Ureter (tissue), 1 donor: ENCODE measurements around the gene ADPRHL1. TPM values are rescaled to one million over a fixed set of nuclear protein-coding genes. Genes with fewer than 3 reads are reported as not detected.
A peak's percentile ranks its signal among the peaks of the same experiment; 100 is the strongest.

Experiments used
- DNase-seq: peaks from one replicate; pipeline ENCODE4 v3.0.0-alpha.2; 2020; ENCODE audit warnings: low spot score
- total RNA-seq: library from RNA; stranded (reverse); gene quantifications from one replicate; pipeline ENCODE4 v1.2.4, GENCODE V29; 2023
- donor health status: DM: yes; HTN: yes; CAD: no.

Gene ADPRHL1
- total RNA-seq = 4.2 TPM

GRCh38 chr13:113452942-113453901 lies at the start of gene ADPRHL1:
Gene ADPRHL1, minus strand, starts transcription at chr13:113453488. Its CDS starts 51 bp downstream, at chr13:113453437.
- DNase-seq = no peak

DNA sequence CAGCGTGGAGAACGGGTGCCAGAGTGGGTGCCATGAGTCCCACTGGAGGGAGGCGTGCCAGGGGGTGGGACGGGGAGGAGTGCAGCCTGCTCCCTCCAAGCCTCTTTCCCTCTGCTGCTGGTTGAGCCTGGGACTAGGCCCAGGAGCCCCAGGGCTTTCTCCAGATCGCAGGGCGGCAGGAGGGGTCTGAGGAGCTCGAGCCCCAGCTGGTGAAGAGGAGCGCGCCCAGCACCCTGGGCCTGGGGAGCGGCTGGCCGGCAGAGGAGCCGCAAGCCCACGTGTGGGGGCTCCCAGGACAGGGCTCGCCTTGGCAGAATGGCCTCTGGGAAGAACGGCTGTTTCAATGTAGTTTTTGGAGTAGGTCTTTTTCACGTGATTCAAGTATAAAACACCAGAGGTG lies 49.4 kb upstream of the ADPRHL1 start:
- no peak for DNase-seq

GRCh38 chr13:113500530-113501265 lies 47.4 kb upstream of the ADPRHL1 start:
- DNase-seq = no peak

DNA sequence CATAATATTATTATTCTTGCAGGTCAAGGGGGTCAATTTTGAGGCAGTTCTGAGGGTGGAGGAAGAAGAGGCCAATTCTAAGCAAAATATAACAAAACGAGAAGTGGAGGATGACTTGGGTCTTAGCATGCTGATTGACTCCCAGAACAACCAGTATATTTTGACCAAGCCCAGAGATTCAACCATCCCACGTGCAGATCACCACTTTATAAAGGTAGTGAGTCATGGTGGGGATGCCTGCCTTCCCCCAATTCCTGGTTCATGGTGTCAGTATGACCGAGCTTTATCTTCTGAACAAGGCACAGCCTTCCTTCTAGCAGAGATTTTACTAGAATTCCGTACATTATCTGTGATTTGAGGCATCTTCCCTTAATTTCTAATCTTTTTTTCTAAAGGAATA lies 46.6 kb upstream of the ADPRHL1 start:
- DNase-seq = no peak

GRCh38 chr13:113498905-113499304 lies 45.6 kb upstream of the ADPRHL1 start:
- DNase-seq = no peak

DNA sequence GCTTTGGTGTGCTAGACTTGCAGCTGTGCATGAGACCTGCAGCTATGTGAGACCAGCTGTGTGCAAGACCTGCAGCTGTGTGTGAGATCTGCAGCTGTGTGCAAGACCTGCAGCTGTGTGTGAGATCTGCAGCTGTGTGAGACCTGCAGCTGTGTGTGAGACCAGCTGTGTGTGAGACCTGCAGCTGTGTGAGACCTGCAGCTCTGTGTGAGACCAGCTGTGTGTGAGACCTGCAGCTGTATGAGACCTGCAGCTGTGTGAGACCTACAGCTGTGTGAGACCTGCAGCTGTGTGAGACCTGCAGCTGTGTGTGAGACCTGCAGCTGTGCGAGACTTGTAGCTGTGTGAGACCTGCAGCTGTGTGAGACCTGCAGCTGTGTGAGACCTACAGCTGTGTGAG lies 43.9 kb upstream of the ADPRHL1 start:
- DNase-seq = no peak

DNA sequence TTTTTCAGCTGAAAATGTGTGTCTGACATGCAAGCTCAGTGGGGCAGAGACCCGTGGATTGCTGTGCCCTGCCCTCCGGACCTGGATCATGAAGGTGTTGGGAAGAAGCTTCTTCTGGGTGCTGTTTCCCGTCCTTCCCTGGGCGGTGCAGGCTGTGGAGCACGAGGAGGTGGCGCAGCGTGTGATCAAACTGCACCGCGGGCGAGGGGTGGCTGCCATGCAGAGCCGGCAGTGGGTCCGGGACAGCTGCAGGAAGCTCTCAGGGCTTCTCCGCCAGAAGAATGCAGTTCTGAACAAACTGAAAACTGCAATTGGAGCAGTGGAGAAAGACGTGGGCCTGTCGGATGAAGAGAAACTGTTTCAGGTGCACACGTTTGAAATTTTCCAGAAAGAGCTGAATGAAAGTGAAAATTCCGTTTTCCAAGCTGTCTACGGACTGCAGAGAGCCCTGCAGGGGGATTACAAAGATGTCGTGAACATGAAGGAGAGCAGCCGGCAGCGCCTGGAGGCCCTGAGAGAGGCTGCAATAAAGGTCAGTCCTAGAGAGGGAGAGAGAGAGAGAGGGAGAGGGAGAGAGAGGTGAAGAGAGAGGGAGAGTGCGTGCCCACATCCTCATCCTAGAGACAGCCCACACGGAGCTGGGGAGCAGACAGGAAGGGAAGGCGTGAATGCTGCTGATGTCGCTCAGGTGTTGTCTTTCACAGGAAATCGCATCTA lies 42.4 kb upstream of the ADPRHL1 start:
- no peak for DNase-seq

DNA sequence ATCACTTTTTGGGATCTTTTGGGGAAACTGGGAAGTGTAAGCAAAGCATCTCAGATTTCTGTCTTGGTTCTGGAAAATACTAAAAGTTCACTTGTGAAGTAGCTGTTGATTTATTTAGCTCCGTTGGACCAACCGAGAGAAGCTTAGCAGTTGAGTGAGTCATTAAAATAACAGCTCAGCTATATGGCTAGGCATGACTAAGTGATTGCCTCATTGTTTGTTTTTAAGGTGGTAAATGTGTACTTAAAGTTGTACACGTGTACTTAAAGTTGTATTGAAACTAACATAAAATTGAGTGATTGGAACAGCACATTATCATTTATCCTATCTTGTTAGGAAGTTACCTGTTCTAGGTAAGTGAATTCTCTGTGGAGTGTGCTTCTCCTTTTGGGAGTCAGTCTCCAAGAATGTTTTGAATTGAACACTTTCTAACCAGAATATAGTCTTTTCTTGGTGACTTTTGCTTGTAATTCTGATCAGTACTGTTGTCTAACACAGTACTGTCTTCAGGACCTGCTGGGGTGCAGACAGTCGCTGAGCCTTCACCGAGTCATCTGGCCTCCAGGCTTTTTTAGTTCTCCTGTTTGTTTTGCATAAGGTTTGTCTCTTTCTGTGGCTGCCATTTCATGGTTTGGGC lies 40.1 kb upstream of the ADPRHL1 start:
- DNase-seq = no peak

GRCh38 chr13:113491982-113492381 lies 38.7 kb upstream of the ADPRHL1 start:
- no peak for DNase-seq

DNA sequence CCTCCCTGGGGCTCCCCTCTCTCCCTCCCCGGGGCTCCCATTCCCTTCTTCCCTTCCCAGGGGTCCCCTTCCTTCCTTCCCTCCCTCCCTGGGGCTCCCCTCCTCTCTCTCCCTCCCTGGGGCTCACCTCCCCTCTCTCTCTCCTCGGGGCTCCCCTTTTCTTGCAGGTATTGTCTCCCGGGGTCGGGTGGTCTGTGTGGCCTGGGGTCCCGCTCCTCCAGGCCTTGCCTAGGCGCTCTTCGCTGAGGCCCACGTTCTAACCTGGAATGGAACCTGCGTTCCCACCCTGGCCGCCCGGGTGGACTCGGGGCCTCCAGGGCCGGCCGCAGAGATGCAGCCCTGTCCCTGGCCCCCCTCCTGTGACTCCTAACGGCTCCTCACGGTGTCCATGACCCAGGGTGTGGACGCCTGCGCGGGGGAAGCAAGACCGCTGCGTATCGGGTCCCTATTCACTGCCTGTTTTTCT lies 38.2 kb upstream of the ADPRHL1 start:
- DNase-seq = no peak

DNA sequence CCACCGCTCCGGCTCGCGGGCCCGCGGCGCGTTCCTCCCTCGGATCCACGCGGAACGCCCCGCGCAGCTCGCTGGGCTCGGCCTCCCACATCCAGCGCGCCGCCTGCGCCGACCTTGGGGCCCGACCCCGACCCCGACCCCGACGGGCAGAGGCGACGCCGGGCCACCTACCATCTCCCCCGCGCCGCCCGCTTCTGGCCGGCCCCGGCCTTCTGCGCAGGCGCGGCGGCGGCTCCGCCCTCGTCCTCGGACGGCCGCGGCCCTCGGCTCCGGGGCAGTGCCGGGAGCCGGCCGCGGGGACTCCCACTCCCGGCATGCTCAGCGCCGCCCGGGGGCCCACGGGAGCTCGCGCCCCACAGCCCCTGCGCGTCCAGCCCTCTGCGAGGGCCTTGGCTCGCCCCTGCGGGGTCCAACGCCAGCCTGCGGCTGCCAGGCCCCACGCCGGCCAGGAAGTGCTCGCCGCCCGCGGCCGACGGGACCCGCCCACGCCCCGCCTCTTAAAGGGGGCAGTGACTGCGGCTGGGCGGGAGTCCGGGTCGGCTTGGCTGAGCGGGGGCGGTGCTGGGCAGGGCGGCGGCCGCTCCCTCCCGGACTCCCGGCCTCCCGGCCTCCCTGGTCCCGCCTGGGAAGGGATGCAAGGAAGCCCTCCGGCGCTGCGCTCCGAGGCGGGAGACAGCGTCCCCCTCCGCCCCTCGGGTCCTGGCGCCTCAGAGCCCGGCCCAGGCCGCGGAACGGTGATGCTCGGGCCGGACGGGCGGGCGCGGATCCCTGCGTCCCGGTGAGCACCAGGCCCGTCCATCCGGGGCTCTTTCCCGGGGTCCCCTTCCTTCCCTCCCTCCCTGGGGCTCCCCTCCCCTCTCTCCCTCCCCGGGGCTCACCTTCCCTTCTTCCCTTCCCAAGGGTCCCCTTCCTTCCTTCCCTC lies 37.5 kb upstream of the ADPRHL1 start, which contains the start of gene DCUN1D2:
Gene DCUN1D2, minus strand, starts transcription at position 216 of the 922 bp plus-strand sequence. Its CDS starts 42 bp downstream, at position 174.
- peak; percentile 92 for DNase-seq

DNA sequence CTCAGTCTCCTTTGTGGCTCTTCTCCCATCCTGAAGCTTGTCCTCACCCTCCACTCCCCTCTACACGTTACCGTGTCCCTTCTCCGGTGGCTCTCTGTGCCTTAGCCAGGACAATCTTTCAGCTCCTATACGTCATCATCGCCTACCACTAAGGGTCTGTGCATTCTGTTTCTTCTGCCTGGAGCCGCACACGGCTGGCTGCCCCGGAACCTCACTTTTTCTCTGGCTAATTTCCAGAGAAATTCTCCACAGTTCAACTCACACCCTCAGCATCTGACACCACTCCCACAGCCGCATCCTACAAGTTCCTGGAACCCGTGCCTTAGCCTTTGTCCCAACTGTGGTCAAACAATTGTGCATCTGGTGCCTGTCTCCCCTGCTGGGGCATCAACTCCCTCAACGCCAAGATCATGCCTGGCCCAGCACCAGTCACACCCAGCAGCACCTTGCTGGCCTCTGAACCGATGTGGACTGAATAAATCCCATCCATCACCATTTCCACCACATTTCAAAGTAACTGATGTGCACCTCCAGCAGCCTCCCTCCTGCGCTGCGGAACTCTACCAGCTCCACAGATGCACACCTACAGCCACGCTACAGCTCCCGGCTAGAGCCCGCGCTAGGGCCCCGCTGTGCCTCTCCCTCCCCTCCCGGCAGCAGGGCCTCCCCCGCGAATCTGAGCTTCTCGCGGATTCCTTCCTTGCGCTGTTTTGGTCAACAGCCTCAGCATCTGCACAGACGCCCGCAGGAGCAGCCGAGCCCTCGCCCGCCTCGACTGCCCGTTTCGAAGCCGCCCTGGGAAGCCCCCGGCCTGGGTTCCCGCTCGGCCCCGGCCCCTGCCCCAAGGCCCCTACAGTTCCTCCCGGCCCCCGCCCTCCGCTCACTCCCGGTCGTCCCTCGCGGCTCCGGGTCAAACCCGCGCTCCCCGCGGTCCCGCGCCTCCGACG lies 36.5 kb upstream of the ADPRHL1 start:
- no peak for DNase-seq

DNA sequence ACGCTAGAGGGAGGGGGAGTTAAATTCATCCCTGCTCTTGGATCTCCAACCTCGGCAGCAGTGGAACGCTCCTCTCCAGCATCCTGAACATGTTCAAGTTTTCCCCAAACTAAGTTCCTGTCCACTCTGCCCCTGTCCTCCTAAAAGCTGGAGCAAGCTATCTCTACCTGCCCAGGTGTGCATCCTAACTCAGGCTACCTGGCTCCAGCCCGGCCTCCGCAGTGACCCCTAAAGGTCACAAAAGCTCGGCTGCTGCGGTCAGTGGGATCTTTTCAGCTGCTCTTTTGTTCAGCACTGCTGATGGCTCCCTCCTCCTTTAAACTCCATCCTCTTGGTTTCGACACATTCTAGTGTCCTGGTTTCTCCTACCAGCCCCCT lies 35.9 kb upstream of the ADPRHL1 start:
- no peak for DNase-seq

DNA sequence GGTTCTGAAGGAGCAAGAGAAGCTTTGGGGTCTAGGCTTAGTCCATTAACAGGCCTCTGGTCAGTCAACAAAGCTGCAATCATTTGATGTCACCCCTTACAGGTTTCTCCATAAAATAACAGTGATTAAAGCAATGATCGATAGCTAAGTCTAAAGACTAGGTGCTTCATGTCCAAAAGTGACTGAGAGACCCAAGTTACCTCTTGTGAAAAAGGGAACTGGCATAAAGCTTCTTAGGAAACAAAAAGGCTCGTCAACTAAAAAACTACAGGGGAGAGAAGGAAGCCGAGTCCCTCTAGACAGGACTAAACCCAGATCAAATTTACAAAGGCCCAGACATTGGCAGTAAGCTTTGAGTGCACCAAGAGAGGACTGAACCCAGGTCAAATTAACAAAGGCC lies 35.0 kb upstream of the ADPRHL1 start:
- DNase-seq = no peak

GRCh38 chr13:113486698-113487097 lies 33.4 kb upstream of the ADPRHL1 start:
- DNase-seq = no peak

DNA sequence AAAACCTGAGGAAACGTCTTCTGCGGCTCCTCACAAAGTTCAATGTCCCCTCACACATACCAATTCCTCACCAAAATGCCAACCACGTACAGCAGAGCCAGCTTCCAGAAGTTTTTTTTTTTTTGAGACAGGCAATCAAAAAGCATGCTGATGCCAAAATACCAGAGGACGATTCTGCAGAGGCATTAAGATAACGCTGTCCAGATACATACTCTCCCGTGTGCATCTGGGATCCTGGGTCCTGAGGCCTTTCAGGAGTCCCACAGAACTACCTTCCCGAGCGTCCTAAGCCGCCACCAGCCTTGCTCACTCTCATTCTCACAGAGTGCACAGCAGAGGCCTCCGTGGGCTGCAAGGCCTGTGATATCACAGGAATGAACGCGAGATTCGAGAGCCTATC lies 32.3 kb upstream of the ADPRHL1 start:
- no peak for DNase-seq

DNA sequence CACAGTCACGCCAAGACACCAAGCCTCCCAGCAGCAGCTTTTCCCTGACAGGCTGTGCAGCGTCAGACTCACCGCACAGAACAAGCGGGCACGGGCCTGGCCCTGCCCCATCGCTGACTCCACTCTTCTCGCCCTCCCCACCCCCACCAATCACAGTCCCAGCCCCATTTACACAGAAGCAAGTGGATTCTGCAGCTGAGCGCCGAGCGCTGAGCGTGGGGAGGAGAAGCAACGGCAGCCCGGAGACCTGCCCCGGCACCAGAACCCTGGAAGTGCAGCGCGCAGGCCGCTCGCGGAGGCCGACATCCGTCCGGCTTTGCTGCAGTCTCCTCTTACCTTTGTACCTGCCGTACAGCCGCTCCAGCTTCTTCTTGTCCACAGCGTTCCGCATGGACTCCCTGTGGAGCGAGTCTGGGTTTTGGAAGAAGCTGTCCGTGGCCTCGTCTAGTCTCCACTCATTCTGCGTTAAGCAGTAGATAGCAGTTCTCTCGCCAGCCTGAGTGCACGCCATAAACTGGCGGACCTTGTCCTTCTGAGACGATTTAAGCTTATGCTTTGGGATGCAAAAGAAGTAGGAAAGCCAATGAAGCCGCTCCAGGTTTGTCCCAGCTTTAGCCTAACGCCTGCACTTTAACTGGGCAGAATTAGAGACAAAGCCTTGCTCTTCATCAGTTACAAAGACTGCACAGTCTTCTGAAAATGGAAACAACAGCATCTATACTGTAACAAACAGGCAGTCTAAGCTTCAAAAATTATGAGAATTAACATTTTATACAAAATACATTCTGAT lies 30.4 kb upstream of the ADPRHL1 start:
- no peak for DNase-seq

- DNase-seq = no peak
These were observed 29.8 kb upstream of the ADPRHL1 start for GRCh38 chr13:113483081-113483480.
